H9 (cell line): Measurements from ENCODE around the gene ATF2. TPM values are rescaled to one million over a fixed set of nuclear protein-coding genes. Genes with fewer than 3 reads are reported as not detected.

Experiments used
- DNase-seq: peaks from one replicate; pipeline ENCODE4 v3.0.0-alpha.2; 2017
- H2AFZ ChIP-seq: one replicate; pipeline ENCODE4 v1.6.1; 2013; ENCODE audit warnings: mild to moderate bottlenecking, low read length, control low read depth, moderate library complexity
- H2AK5ac ChIP-seq: 2 replicates; pipeline ENCODE4 v1.6.1; 2013; ENCODE audit warnings: low read length, control low read depth, mixed read lengths; ENCODE audit not compliant: insufficient read length
- H2BK120ac ChIP-seq: one replicate; pipeline ENCODE4 v1.6.1; 2013; ENCODE audit warnings: low read depth, mild to moderate bottlenecking, low read length, control low read depth, inconsistent platforms; ENCODE audit not compliant: poor library complexity, severe bottlenecking
- H2BK12ac ChIP-seq: 2 replicates; pipeline ENCODE4 v1.6.1; 2013; ENCODE audit warnings: low read length, control low read depth, mixed read lengths, low read depth; ENCODE audit not compliant: insufficient read length
- H2BK15ac ChIP-seq: 2 replicates; pipeline ENCODE4 v1.6.1; 2013; ENCODE audit warnings: low read depth, low read length, control low read depth
- H2BK20ac ChIP-seq: one replicate; pipeline ENCODE4 v1.6.1; 2013; ENCODE audit warnings: low read depth, mild to moderate bottlenecking, low read length, control low read depth, inconsistent platforms; ENCODE audit not compliant: poor library complexity, severe bottlenecking
- H2BK5ac ChIP-seq: 2 replicates; pipeline ENCODE4 v1.6.1; 2013; ENCODE audit warnings: low read length, control low read depth, mixed read lengths; ENCODE audit not compliant: insufficient read length
- H3K14ac ChIP-seq: 2 replicates; pipeline ENCODE4 v1.6.1; 2013; ENCODE audit warnings: low read length, control low read depth; ENCODE audit not compliant: insufficient read depth
- H3K18ac ChIP-seq: 2 replicates; pipeline ENCODE4 v1.6.1; 2013; ENCODE audit warnings: low read depth, mild to moderate bottlenecking, mixed read lengths, low read length, control low read depth; ENCODE audit not compliant: insufficient read length
- H3K23ac ChIP-seq: 2 replicates; pipeline ENCODE4 v1.6.1; 2013; ENCODE audit warnings: low read length, control low read depth, mixed read lengths, low read depth; ENCODE audit not compliant: insufficient read length
- H3K23me2 ChIP-seq: 2 replicates; pipeline ENCODE4 v1.6.1; 2013; ENCODE audit warnings: low read depth, mild to moderate bottlenecking, mixed read lengths, low read length, control low read depth; ENCODE audit not compliant: insufficient read length, poor library complexity, severe bottlenecking
- H3K27ac ChIP-seq: 2 replicates; pipeline ENCODE4 v1.5.1; 2013; ENCODE audit warnings: low read length, control low read depth, mixed read lengths, low read depth; ENCODE audit not compliant: insufficient read length
- H3K27me3 ChIP-seq: 2 replicates; pipeline ENCODE4 v1.6.1; 2013; ENCODE audit warnings: low read length, control low read depth, inconsistent platforms; ENCODE audit not compliant: insufficient read depth
- H3K4ac ChIP-seq: 2 replicates; pipeline ENCODE4 v1.6.1; 2013; ENCODE audit warnings: low read depth, mild to moderate bottlenecking, control low read depth, inconsistent platforms, low read length, moderate library complexity
- H3K4me1 ChIP-seq: 2 replicates; pipeline ENCODE4 v1.6.1; 2013; ENCODE audit warnings: low read length, control low read depth, inconsistent platforms; ENCODE audit not compliant: insufficient read depth
- H3K4me2 ChIP-seq: 2 replicates; pipeline ENCODE4 v1.6.1; 2013; ENCODE audit warnings: low read length, control low read depth, mixed read lengths; ENCODE audit not compliant: insufficient read length, insufficient read depth
- H3K56ac ChIP-seq: 2 replicates; pipeline ENCODE4 v1.6.1; 2013; ENCODE audit warnings: low read depth, mild to moderate bottlenecking, mixed read lengths, low read length, control low read depth; ENCODE audit not compliant: insufficient read length
- H3K79me1 ChIP-seq: 2 replicates; pipeline ENCODE4 v1.6.1; 2013; ENCODE audit warnings: low read depth, mild to moderate bottlenecking, moderate library complexity, low read length, control low read depth, inconsistent platforms; ENCODE audit not compliant: insufficient read depth, poor library complexity, severe bottlenecking
- H3K79me2 ChIP-seq: 2 replicates; pipeline ENCODE4 v1.6.1; 2013; ENCODE audit warnings: low read length, control low read depth, inconsistent platforms; ENCODE audit not compliant: insufficient read depth
- H3K9ac ChIP-seq: 2 replicates; pipeline ENCODE4 v1.6.1; 2013; ENCODE audit warnings: low read length, control low read depth, mixed read lengths; ENCODE audit not compliant: insufficient read length; ENCODE audit errors: extremely low read depth
- H3K9me3 ChIP-seq: one replicate; pipeline ENCODE4 v1.6.1; 2013; ENCODE audit warnings: low read depth, low read length, inconsistent platforms; ENCODE audit not compliant: control insufficient read depth
- H3T11ph ChIP-seq: one replicate; pipeline ENCODE4 v1.6.1; 2013; ENCODE audit warnings: mild to moderate bottlenecking, low read length, control low read depth, inconsistent platforms
- H4K20me1 ChIP-seq: one replicate; pipeline ENCODE4 v1.6.1; 2013; ENCODE audit not compliant: control insufficient read depth, insufficient read length, insufficient read depth
- H4K5ac ChIP-seq: 2 replicates; pipeline ENCODE4 v1.6.1; 2013; ENCODE audit warnings: low read depth, mild to moderate bottlenecking, mixed read lengths, low read length, control low read depth; ENCODE audit not compliant: insufficient read length
- H4K8ac ChIP-seq: replicated peaks from 2 replicates; pipeline ENCODE4 v1.6.1; 2013; ENCODE audit warnings: low read length, control low read depth, mixed read lengths, low read depth; ENCODE audit not compliant: insufficient read length
- H4K91ac ChIP-seq: 2 replicates; pipeline ENCODE4 v1.6.1; 2013; ENCODE audit warnings: low read depth, mild to moderate bottlenecking, moderate library complexity, mixed read lengths, low read length, control low read depth; ENCODE audit not compliant: insufficient read length
- H3K27ac Mint-ChIP-seq, 3 experiments: 2 replicates in 2 of 3; 3 replicates in 1 of 3; pipeline ENCODE4 v1.8.0; 2020 to 2021; ENCODE audit warnings: mixed read lengths in 3 of 3, mild to moderate bottlenecking in 1 of 3, moderate library complexity in 1 of 3
- H3K27me3 Mint-ChIP-seq: 2 replicates; pipeline ENCODE4 v1.8.0; 2021; ENCODE audit warnings: low read depth, mild to moderate bottlenecking, moderate library complexity, mixed read lengths
- H3K36me3 Mint-ChIP-seq, 3 experiments: 2 replicates in 2 of 3; 3 replicates in 1 of 3; pipeline ENCODE4 v1.8.0; 2020 to 2021; ENCODE audit warnings: low read depth in 3 of 3, mixed read lengths in 3 of 3; ENCODE audit not compliant: insufficient read depth in 1 of 3
- H3K4me1 Mint-ChIP-seq, 2 experiments: 2 replicates each; pipeline ENCODE4 v1.8.0; 2020; ENCODE audit warnings: mixed read lengths in 2 of 2
- H3K4me3 Mint-ChIP-seq, 2 experiments: 2 replicates in 1 of 2; 3 replicates in 1 of 2; pipeline ENCODE4 v1.8.0; 2020 to 2021; ENCODE audit warnings: mild to moderate bottlenecking in 2 of 2, mixed read lengths in 2 of 2, moderate library complexity in 1 of 2
- H3K9me3 Mint-ChIP-seq, 2 experiments: 2 replicates in 1 of 2; 3 replicates in 1 of 2; pipeline ENCODE4 v1.8.0; 2020; ENCODE audit warnings: mild to moderate bottlenecking in 2 of 2, mixed read lengths in 2 of 2, moderate library complexity in 1 of 2
- WGBS: extraction: QIAGEN DNeasy Blood & Tissue Kit; methylation state at CpG from one replicate; pipeline ENCODE4 v1.1.7; 2013; ENCODE audit warnings: missing lambda C conversion rate, low lambda C conversion rate, mixed read lengths; ENCODE audit not compliant: insufficient read length; ENCODE audit errors: extremely low coverage; 5-methylcytosine and 5-hydroxymethylcytosine counted together
- total RNA-seq: library from RNA; stranded (reverse); gene quantifications from 2 replicates; pipeline ENCODE4 v1.2.1, GENCODE V29; 2021
- TF ChIP-seq, protein P1 (sequence below): fragments of 200-600 bp; sonication (generic); conservative IDR thresholded peaks from 3 replicates; pipeline ENCODE4 v1.8.0; 2021; ENCODE audit warnings: antibody characterized with exemption, mild to moderate bottlenecking

Gene ATF2
- total RNA-seq, 1 experiment from 2014 or later, result 40.9 TPM

DNA sequence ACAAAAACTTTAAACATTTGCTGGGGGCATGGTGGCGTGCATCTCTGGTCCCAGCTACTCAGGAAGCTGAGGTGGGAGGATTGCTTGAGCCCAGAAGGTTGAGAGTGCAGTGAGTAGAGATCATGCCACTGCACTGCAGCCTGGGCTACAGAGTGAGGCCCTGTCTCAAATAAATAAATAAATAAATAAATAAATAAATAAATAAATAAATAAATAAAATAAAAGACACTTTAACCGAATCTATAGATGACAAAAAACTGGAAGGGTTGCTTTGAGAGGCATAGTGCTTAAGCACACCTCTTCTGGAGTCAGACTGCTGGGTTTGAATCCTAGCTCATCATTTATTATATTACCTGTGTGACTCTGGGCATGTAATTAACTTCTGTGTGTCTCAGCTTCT, 141.6 kb downstream of the ATF2 start:
- Histone ChIP-seq H3K23ac (no peak overlapping the region), H3K9ac (no peak overlapping the region)
- no peaks in the 10 kb centered on the region for H3K27me3 Mint-ChIP-seq

More for the DNA sequence above, 141.6 kb downstream of the ATF2 start:
- WGBS, result no CpG with 5 or more reads among the region's 2 CpGs
- Histone ChIP-seq H3K79me1 (no peaks in the 10 kb centered on the region), H3K4ac (no peak overlapping the region), H3K79me2 (no peaks in the 10 kb centered on the region), H4K8ac (no peak overlapping the region), H3K4me1 (no peaks in the 10 kb centered on the region), H2BK15ac (no peak overlapping the region), H2BK5ac (no peak overlapping the region), H2AK5ac (no peak overlapping the region), H2AFZ (no peak overlapping the region), H3K27ac (no peak overlapping the region), H3K18ac (no peak overlapping the region), H3K14ac (no peak overlapping the region), H4K91ac (no peak overlapping the region), H3T11ph (no peak overlapping the region), H3K23me2 (no peaks in the 10 kb centered on the region), H2BK120ac (no peak overlapping the region), H3K9me3 (no peaks in the 10 kb centered on the region), H4K5ac (no peak overlapping the region), H3K56ac (no peak overlapping the region), H2BK20ac (no peak overlapping the region), H4K20me1 (peaks cover 2% of the 10 kb centered on the region), H3K4me2 (no peak overlapping the region), H2BK12ac (no peak overlapping the region), H3K27me3 (no peaks in the 10 kb centered on the region)
- Mint-ChIP-seq H3K9me3 (peaks cover 3 to 4% of the 10 kb centered on the region in 2 experiments; a peak in 2 of 5 replicates), H3K36me3 (peaks cover 0 to 3% (median 0%) of the 10 kb centered on the region in 3 experiments; a peak in 1 of 7 replicates), H3K27ac (no peak overlapping the region), H3K4me3 (no peak overlapping the region), H3K4me1 (peaks cover 6 to 12% of the 10 kb centered on the region in 2 experiments)
- TF ChIP-seq, protein P1, sequence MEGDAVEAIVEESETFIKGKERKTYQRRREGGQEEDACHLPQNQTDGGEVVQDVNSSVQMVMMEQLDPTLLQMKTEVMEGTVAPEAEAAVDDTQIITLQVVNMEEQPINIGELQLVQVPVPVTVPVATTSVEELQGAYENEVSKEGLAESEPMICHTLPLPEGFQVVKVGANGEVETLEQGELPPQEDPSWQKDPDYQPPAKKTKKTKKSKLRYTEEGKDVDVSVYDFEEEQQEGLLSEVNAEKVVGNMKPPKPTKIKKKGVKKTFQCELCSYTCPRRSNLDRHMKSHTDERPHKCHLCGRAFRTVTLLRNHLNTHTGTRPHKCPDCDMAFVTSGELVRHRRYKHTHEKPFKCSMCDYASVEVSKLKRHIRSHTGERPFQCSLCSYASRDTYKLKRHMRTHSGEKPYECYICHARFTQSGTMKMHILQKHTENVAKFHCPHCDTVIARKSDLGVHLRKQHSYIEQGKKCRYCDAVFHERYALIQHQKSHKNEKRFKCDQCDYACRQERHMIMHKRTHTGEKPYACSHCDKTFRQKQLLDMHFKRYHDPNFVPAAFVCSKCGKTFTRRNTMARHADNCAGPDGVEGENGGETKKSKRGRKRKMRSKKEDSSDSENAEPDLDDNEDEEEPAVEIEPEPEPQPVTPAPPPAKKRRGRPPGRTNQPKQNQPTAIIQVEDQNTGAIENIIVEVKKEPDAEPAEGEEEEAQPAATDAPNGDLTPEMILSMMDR, result no peak
- no peak for DNase-seq
